Cortex of kidney (tissue), 1 donor: ENCODE measurements around the gene PRKAG2.

Source experiments
- DNase-seq: peaks from one replicate; lab custom pipeline; 2025; lab: John Stamatoyannopoulos, UW

PRKAG2 gene

DNA sequence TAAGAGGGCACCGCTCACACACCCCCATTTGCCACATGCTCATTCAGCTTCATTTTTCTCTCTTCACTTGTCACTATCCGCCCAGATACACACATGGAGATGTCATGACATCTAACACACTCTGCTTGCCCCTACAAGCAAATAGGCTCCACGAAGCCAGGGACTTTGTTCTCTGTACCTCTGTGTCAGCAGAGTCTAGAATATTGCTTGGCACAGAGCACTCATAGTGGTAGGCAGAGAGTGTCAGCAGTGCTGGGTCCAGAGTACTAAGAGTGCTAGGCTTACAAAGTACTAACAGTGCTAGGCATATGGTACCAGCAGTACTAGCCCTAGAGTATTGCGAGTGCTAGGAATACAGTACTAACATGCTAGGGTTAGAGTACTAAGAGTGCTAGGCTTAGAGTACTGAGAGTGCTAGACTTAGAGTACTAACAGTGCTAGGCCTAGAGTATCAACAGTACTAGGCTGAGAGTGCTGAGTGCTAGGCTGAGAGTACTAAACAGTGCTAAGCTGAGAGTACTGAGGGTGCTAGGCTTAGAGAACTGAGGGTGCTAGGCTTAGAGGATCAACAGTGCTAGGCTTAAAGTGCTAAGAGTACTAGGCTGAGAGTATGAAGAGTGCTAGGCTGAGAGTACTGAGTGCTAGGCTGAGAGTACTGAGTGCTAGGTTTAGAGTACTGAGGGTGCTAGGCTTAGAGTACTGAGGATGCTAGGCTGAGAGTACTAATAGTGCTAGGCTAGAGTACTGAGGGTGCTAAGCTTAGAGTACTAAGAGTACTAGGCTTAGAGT is 166.1 kb downstream of the PRKAG2 start:
- DNase-seq = no peak

DNA sequence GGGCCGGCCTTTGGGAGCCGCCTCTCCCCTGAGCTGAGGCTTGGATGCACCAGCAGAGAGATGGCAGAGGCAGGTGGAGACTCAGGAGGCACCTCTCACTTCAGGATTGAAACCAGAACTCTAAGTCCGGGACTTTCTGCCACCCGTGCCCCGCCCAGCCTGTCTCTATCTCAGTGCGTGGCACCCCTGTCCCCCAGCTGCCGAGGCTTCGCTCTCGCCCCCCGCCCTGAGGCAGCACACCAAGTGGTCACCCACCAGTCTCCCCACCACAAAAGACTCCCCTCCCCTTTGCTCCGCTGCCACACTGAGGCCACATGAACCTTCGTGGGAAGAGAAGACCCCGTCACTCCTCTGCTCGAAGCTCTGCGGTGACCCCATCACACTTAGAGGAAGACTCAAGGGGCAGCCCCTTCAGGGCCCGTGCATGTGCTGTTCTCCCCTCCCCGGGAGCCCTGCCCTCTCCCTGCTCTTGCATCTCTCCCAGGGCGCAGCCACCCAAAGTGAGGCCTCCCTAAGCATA is 166.7 kb downstream of the PRKAG2 start:
- DNase-seq = no peak

DNA sequence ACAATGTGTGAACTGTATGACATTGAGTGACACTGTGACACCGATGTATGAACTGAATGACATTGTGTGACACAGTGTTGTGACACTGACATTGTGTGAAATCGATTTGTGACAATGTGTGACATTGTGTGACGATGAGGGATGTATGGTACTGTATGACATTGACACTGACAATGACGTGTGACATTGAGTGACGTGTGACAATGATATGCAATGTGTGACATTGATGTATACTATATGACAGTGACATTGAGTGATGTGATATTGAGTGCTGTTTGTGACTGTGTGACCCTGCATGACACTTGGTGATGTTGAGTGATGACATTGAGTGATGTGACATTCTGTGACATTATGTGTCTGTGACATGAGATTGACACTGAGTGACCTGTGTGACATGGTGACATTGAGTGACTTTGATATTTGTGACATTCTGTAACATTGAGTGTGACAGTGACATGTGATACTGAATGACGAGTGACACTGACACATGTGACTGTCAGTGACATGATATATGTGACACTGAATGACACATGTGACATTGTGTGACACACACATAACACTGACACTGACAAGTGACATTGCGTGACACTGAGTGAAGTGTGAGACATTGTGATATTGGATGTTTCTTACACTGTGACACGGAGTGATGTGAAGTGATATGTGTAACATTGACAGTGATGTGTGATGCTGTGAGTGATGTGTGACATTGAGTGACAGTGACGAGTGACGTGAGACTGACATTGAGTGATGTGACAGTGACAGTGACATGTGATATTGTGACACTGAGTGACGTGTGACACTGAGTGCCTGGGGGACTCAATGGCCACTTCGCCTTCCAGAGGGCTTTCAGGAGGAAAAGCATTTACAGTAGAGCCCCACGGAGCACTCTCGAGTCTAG is 167.5 kb downstream of the PRKAG2 start:
- no peak for DNase-seq

DNA sequence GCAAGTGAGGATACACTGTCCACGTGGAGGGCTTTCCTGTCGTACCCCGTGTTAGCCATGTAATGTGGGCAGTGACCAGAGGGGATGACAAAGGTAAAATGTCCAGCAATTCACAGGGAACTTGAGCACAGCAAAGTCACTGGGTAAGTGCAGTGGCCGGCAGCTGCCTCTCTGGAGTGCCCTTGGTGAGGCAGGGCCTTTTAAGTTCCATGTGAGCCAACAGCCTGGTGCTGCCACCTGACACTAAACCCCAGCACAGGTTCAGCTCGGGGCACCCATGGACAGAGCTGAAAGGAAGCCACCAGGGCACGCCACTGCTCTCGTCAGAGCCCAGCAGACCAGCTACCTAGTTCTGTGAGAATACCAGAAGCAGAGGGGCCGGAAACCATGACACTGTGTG is 168.3 kb downstream of the PRKAG2 start:
- no peak for DNase-seq

DNA sequence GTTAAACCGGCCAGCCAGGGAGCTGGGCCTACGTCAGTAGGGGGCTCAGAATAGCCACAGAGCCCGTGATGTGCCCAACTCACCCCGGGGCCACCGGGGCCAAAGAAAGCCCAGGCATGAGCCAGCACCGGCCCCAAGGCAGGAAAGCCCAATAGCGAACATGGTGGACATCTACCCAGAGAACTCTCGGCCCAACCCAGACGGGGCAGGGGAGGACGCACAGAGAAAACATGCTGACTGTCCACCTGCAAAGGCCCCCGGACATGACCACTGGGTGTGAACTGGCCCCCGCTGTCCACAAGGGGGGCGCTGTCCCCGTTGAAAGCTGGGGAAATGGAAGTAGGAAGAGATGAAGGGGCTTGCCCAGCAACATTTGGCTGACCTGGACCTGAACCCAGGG is 169.2 kb downstream of the PRKAG2 start:
- no peak for DNase-seq

DNA sequence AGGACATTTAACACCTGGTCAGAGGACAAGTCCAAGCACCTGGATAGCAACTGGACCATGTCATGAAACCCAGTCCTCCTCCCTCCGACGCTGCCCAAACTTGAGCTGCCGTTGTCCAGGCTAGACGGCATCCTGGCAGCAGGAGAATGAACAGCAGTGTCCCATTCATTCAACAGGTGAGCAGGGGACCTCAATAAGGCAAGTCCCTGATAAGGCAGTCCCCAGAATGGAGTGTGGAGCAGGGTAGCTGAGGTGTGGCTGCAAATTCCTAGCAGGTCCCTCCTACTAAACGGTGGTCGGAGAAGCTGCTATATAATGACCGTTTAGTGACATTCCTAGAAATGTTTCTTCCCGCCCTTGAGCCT is 169.8 kb downstream of the PRKAG2 start:
- no peak for DNase-seq

DNA sequence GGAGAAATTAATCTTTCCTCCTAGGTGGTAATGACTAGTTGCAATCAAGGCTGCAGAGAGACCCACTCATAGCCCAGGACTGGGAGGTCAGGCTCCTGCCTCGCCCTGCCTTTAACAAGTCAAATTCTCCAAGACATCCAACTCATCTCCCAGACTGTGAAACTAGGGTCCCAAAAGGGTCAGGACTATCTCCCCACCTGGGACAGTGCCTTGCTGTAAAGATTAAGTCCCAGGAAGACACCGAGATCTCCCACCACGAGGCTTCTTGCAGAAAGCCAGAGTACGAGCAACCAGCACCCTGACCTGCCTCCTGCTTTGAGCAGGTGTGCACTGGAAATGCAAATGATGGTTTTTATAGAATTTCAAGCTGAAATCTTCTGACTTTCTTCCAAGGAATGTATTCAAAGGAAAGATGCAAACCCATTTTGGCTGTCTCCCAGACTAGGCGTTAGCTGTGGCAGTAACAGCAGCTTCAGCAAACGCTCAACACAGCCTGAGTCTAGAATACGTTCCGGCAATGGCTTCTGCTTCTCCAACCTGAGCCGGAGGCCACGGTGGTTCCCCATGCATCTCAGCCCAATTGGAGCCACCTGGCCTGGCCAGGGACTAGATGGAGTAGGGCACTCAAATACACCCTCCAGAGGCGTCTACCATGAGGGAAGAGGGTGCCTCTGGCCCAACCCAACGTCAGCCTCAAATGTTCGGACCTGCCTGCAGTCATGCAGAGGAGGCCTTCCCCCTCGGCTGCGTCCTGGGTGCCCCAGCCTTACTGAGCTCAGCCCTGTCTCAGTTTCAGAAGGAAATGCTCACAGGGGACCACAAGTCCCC is 170.4 kb downstream of the PRKAG2 start:
- no peak for DNase-seq

DNA sequence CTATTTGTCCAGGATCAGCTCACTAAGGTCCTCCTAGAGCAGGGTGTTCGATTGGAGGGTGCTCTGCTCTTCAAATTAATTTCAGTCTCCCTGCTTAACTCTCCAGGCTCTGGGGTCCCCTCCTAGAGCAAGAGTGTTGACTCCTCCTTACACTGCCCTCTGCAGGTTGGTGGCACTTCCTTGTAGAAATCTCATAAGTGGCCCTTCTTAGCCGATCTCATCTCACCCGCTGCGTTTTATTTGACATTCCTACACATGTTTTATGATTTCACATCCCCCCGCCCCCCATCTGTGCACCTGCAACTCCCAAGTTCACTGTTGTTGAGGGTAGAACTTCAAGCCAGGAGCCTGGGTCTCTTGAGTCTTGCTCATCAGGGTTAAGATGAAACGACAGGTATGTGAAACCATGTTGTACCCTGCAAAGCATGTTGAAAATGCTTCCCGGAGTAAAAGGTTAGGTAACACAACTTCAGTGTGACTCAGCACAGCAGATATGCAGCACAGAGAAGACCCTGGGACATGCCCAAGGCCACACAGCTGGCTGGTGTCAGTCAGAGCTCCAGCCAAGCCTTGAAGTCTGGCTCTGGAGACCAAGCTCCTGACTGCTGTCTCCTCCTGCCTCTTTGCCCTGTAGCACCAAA is 171.2 kb downstream of the PRKAG2 start:
- no peak for DNase-seq

DNA sequence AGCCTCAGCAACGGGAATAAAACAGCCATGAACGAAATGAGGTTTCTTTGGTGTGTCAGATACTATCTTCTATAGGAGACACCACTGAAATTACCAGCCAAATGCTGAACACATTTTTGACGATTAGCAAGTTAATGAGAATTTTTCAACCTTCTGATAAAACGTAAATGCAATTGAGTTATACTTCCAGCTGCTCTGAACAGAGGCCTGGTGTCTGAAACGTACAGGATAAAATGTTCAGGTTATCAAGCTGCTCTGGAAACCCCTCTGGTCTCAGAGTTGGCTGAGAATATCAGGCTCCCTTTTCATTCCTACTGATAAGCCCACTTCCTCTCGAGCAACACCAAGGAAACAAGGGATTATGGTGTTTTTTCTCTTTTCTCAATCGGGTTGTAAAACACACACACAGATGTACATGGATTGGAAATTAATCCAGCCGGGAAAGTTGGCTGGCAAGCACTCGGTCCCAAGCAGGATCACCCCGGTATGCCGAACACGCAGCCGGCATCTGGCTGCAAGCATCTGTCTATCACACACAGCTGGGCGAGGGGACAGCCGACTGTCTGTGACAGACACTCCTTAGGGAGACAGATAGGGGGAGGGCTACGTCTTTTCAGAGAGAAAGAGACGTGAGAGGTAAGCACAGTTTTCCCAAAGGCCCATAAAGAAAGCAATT is 171.8 kb downstream of the PRKAG2 start:
- no peak for DNase-seq

DNA sequence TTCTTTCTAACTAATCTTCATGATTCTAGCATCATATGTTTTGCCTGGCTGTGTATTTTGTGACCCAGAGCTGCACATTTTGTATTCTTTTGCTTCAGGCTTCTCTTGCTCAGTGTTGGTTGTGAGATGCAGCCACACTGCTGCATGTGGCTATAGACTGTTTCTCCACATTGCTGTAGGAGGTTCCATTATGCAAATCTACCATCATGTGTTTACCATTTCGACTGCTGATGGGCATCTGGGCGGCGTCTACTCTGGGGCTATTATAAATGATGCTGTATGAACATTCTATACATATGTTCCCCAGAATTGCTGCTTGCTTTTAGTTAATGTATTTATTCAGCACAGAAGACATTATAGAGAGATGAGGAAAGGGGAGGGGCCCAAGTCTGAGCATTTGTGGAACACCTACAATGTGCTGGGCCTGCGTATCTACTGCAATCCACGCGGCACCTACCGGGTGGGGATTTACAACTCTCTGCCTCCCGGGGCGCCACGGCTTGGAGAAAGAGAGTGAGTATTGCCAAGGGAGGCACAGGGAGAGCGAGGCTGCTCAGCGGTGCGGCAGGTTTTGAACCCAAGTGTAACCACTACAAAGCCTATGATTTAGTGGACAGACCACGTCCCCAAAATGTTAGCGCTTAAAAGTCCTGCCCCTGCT is 172.5 kb downstream of the PRKAG2 start:
- DNase-seq = no peak

DNA sequence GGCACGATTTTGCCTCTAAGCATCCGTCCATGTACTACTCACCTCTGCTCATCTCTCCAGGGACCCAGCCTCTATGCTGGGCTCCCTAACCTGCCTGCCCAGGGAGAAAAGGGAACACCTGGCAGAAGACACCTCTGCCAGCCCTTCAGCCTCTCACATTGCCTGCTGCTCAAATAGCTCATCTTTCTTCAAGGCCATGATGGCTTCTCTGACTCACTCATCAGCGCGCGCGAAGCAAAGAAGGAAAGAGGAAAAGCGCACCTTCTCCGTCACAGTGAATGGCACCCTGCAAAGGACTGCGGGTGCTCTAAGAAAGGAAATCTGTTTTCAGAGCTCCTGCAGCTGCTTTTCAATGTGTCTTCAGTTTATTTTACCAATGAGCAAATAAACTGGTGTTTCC is 174.0 kb downstream of the PRKAG2 start:
- no peak for DNase-seq

DNA sequence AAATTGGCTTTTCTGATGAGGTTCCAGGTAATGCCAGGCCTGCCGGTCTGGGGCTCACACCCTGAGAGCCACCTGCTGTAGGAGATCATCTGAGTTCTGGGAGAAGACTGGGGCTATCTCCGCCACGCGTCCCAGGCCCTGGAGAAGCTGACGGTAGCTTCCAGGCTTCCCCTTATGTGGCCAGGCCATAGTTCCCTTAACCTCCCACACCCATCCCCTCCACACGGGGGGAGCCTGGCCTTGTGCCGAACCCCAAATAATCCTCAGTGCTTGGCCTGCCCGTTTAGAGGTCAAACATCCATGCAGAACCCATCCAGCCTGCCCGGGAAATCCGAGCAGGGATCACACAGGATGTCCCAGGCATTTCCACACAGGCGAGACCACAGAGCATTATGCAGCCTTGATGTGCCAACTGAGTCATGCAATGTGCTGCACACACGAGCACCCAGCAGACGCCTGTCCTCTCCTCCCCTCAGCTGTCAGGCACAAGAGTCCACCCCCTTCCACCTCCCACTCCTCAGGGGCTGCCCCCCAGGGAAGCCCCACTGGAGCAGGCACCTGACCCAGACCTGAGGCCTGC is 176.2 kb downstream of the PRKAG2 start:
- DNase-seq = no peak

DNA sequence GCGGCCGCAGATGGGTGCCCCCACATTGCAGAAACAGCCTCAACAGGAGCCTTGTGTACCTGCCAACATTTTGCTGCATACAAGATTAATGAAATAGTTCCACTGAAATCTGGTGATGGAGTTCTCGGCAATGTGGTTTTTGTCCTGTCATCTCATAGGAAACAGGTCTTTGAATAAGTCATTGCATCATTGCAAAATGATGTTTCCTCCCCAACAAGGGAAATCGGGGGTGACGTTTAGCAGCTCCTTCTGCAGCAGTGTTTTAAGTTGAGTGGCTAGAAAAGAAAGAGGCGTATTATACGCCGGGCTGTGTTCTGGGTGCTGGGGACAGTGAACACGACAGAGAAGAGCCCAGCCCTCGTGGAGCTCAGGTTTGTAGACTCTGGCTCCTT is 177.0 kb downstream of the PRKAG2 start:
- DNase-seq = no peak

DNA sequence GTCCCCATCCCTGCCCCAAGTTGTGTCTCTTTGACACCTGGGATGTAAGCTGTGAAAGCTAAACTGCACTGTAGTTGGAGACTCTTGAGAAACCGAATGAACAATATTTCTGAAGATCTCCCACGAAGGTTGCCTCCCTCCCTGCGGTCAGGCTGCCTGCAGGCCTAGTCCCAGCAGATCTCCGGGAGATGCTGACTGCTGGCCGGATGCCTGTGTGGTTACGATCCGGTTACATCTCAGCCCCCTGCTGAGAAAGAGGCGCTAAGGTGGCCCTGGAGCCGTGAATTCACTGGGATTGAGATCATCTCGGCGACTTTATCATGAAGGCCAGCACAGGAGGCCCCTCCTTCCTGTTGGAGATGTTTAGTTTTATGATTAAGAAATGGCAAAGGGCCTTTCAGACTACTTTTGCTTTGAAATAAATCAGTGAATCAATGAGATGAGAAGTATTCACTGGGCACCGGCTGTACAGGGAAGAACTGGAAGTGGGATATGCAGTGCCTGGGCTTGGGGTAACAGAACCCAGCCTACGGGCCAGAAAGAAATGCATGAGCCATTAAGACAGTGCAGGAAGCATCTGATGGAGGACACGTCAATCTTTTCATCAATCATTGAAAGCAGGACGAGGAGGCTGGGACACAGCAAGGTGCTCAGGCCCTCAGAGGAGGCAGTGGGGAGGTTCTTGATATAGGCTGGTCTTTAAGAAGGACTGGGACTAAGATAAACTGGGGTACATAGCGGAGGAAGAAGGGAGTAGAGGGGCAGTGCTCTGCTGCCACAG is 177.6 kb downstream of the PRKAG2 start:
- DNase-seq = no peak

DNA sequence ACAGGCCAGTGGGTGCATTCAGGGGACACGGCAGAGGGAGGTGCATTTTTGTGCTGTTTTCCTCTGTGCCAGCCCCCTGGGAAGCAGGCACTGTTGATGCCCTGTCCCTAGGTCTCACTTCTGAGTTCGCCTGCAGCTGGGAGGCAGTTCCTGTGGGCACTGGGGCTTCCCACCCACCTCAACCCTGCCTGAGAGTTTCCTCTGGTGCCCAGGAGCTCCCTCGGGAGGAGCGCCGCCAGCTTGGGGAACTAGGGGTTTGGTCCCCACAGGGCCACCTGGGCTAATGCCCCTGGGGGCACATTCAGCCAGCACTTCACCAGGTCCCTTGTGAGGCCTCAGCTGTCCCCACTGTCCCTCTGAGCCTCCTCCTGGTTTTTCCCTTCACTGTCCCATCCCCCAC is 179.0 kb downstream of the PRKAG2 start:
- DNase-seq = no peak

DNA sequence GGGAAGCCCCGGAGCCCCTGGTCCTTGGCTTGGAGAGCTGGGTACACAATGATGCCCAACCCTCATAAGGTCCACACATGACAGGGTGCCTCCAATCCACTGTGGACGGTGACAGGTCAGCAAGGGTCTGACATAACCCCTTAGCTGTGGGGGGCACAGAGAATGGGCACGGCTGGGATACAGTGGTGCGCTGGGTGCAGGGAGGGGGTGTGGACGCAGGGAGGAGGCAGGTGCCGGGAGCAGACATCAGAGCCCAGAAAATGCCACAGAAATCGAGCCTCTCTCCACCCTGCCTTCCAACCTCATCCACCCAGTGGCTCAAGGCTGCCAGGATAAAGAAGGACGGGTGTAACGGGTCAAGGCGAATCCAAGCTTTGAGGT is 179.4 kb downstream of the PRKAG2 start:
- no peak for DNase-seq

DNA sequence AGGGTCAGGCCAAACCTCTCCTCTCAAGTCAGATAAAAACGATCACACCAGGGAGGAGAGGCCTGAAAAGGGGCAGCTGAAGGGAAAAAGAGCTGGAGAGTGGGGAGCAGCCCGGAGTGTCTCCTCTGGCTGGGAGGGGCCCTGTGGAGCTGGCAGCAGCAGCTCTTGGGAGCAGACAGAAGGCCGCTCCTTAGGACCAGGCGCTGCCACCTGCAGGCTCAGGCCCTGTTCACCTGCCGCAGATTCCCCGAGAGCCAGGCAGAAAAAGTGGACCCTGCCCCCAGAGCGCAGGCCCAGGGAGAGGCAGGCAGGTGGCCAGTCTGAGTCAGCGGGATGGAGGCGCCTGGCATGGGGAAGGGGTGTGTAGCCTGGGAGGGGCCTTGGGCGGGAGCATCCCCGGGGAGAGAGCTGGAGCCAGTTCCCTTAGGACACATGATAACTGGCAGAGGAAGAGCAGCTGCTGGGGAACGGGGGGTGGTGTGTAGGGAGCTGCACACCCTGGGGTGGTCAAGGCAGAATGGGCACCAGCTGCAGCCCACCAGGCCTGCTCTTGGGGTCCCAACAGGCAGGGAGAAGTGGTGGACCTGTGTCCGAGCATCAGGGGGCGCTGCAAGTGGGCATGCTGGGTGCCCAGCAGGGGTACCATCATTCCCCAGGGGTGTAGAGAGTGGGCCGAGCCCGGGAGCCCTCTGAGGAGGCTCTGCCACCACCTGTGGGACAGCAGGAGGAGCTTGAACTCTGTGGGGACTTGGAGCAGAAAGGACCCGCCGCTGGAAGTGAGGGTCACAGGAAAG is 180.0 kb downstream of the PRKAG2 start:
- DNase-seq = no peak

DNA sequence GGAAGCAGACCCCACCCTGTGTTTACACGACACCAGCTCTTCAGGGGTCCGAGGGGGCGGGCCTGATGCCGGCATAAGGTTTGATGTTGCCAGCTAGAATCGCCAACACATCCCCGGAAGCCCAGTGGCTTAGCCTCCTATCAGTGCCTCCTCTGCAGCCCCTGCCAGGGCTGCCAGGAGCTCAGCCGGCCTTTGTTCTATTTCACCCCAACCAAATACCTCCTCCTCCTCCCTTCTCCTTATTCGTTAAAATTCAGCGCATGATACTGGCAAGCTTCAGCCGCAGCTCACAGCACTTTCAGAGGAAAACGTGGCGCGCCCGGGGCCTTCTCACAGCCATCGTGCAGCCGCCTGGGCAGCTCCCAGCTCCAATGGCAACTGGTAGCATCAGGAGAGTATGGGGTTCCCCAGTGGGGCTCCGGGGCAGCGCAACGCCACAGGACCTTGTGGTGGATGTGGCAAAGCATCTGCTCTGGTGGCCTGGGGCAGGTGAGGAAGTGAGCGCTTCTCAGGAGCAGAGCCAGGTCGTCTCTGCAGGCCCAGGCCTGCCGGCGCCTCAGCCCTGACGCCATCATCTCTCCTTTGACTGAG is 180.9 kb downstream of the PRKAG2 start:
- DNase-seq = no peak
